ENCODE data around the gene DYNC1LI2.

Gene DYNC1LI2

GRCh38 chr16:66740010-66740409, 11.4 kb downstream of the DYNC1LI2 start:
- no peak for DNase-seq (ENCODE audit: low read depth)

- DNase-seq (ENCODE audit: low read depth) = no peak
Observed at GRCh38 chr16:66735891-66736290, 15.5 kb downstream of the DYNC1LI2 start.

- no peak for DNase-seq (ENCODE audit: low read depth)
Observed at GRCh38 chr16:66731101-66731500, 20.3 kb downstream of the DYNC1LI2 start.

- DNase-seq (ENCODE audit: low read depth) = no peak
Observed at GRCh38 chr16:66728804-66729203, 22.6 kb downstream of the DYNC1LI2 start.

- DNase-seq (ENCODE audit: low read depth) = no peak
Observed at GRCh38 chr16:66728117-66728787, 23.2 kb downstream of the DYNC1LI2 start.

- no peak for DNase-seq (ENCODE audit: low read depth)
Observed at GRCh38 chr16:66720766-66721165, 30.6 kb downstream of the DYNC1LI2 start.

GRCh38 chr16:66719246-66719645, 32.2 kb downstream of the DYNC1LI2 start:
- DNase-seq (ENCODE audit: low read depth) = no peak

GRCh38 chr16:66717776-66718175, 33.6 kb downstream of the DYNC1LI2 start:
- DNase-seq (ENCODE audit: low read depth) = no peak

GRCh38 chr16:66717112-66717675, 34.2 kb downstream of the DYNC1LI2 start:
- no peak for DNase-seq (ENCODE audit: low read depth)

GRCh38 chr16:66714654-66715307, 36.6 kb downstream of the DYNC1LI2 start:
- DNase-seq (ENCODE audit: low read depth) = no peak

GRCh38 chr16:66714062-66714461, 37.3 kb downstream of the DYNC1LI2 start:
- no peak for DNase-seq (ENCODE audit: low read depth)

GRCh38 chr16:66713076-66713475, 38.3 kb downstream of the DYNC1LI2 start:
- DNase-seq (ENCODE audit: low read depth) = no peak

- DNase-seq (ENCODE audit: low read depth) = no peak
Observed at GRCh38 chr16:66712512-66712911, 38.9 kb downstream of the DYNC1LI2 start.

- DNase-seq (ENCODE audit: low read depth) = no peak
Observed at GRCh38 chr16:66711581-66711980, 39.8 kb downstream of the DYNC1LI2 start.

GRCh38 chr16:66706506-66706880, 44.9 kb downstream of the DYNC1LI2 start:
- DNase-seq (ENCODE audit: low read depth) = no peak

GRCh38 chr16:66705790-66706505, 45.5 kb downstream of the DYNC1LI2 start:
- no peak for DNase-seq (ENCODE audit: low read depth)

GRCh38 chr16:66703406-66704215, 47.8 kb downstream of the DYNC1LI2 start:
- no peak for DNase-seq (ENCODE audit: low read depth)

GRCh38 chr16:66701516-66701915, 49.9 kb downstream of the DYNC1LI2 start:
- DNase-seq (ENCODE audit: low read depth) = no peak

GRCh38 chr16:66701026-66701425, 50.4 kb downstream of the DYNC1LI2 start:
- no peak for DNase-seq (ENCODE audit: low read depth)

GRCh38 chr16:66699898-66700297, 51.5 kb downstream of the DYNC1LI2 start:
- DNase-seq (ENCODE audit: low read depth) = no peak

GRCh38 chr16:66698046-66698445, 53.4 kb downstream of the DYNC1LI2 start:
- no peak for DNase-seq (ENCODE audit: low read depth)
